Activated CD4-positive, alpha-beta memory T cell treated with anti-CD3 and anti-CD28 coated beads, Interleukin-2, amount 10 ng/mL, durations not matched to agents 7 days and 5 days (primary cell): ENCODE results near the gene ZNF598. TPM values are rescaled to one million over a fixed set of nuclear protein-coding genes. Genes with fewer than 3 reads are reported as not detected.

Source experiments
- total RNA-seq, 2 experiments: library from RNA; stranded (reverse); gene quantifications; one replicate each; pipeline ENCODE4 v1.2.3, GENCODE V29; 2021

ZNF598 gene
- total RNA-seq, 2 experiments from 2014 or later = 52.1 to 53.6 TPM

Other genes starting within 250 kb of the ZNF598 start
- gene NME3, start 238.3 kb downstream of the ZNF598 start, total RNA-seq = 10 to 100 TPM; 48.0 to 52.0 TPM
- gene EME2, start 237.0 kb downstream of the ZNF598 start, total RNA-seq = 10 to 100 TPM; 23.5 to 24.7 TPM
- gene MRPS34, start 236.7 kb downstream of the ZNF598 start, total RNA-seq = 10 to 100 TPM; 94.9 to 98.3 TPM
- 10 to 100 TPM; 46.4 to 47.7 TPM for gene SPSB3, start 227.2 kb downstream of the ZNF598 start, total RNA-seq
- gene NUBP2, start 226.9 kb downstream of the ZNF598 start, total RNA-seq = 10 to 100 TPM; 40.8 to 43.5 TPM
- gene IGFALS, start 216.1 kb downstream of the ZNF598 start, total RNA-seq = under 1 TPM in 1 of 2 experiments, not detected in 1; 0.23 TPM
- 10 to 100 TPM; 51.3 to 51.8 TPM for gene HAGH, start 183.0 kb downstream of the ZNF598 start, total RNA-seq
- 1 to 10 TPM; 7.7 to 7.9 TPM for gene FAHD1, start 182.6 kb downstream of the ZNF598 start, total RNA-seq
- under 1 TPM in 1 of 2 experiments, not detected in 1; 0.18 TPM for gene MEIOB, start 137.7 kb downstream of the ZNF598 start, total RNA-seq
- not detected for gene HS3ST6, start 91.4 kb downstream of the ZNF598 start, total RNA-seq
- 10 to 100 TPM; 17.9 TPM for gene MSRB1, start 66.6 kb downstream of the ZNF598 start, total RNA-seq
- gene RPL3L, start 55.1 kb downstream of the ZNF598 start, total RNA-seq = not detected
- 100 to 1,000 TPM; 131 to 138 TPM for gene NDUFB10, start 50.3 kb downstream of the ZNF598 start, total RNA-seq
- 1,000 to 10,000 TPM; 2,364 to 2,405 TPM for gene RPS2, start 45.0 kb downstream of the ZNF598 start, total RNA-seq
- gene RNF151, start 43.0 kb downstream of the ZNF598 start, total RNA-seq = not detected
- 10 to 100 TPM; 27.7 to 28.7 TPM for gene TBL3, start 37.8 kb downstream of the ZNF598 start, total RNA-seq
- under 1 TPM in 1 of 2 experiments, not detected in 1; 0.23 TPM for gene NOXO1, start 28.4 kb downstream of the ZNF598 start, total RNA-seq
- 10 to 100 TPM; 29.1 to 32.0 TPM for gene GFER, start 25.6 kb downstream of the ZNF598 start, total RNA-seq
- 10 to 100 TPM; 12.3 to 12.6 TPM for gene SYNGR3, start 19.9 kb downstream of the ZNF598 start, total RNA-seq
- under 1 TPM; 0.48 to 0.65 TPM for gene NPW, start 10.0 kb upstream of the ZNF598 start, total RNA-seq
- gene NHERF2, start 17.1 kb upstream of the ZNF598 start, total RNA-seq = under 1 TPM; 0.85 to 0.96 TPM
- gene NTHL1, start 38.0 kb upstream of the ZNF598 start, total RNA-seq = 10 to 100 TPM; 22.5 to 24.5 TPM
- 10 to 100 TPM; 88.4 to 90.1 TPM for gene TSC2, start 38.2 kb upstream of the ZNF598 start, total RNA-seq
- gene PKD1, start 126.1 kb upstream of the ZNF598 start, total RNA-seq = 10 to 100 TPM; 60.5 to 69.6 TPM
- 1 to 10 TPM in 1 of 2 experiments, under 1 TPM in 1; 0.83 to 1.1 TPM for gene RAB26, start 138.8 kb upstream of the ZNF598 start, total RNA-seq
- 10 to 100 TPM; 57.3 to 60.3 TPM for gene TRAF7, start 146.0 kb upstream of the ZNF598 start, total RNA-seq
- gene CASKIN1, start 186.8 kb upstream of the ZNF598 start, total RNA-seq = 1 to 10 TPM in 1 of 2 experiments, under 1 TPM in 1; 0.18 to 1.4 TPM
- gene MLST8, start 195.6 kb upstream of the ZNF598 start, total RNA-seq = 10 to 100 TPM; 32.6 to 33.7 TPM
- gene BRICD5, start 201.0 kb upstream of the ZNF598 start, total RNA-seq = 10 to 100 TPM; 10.3 to 12.5 TPM
- gene PGP, start 205.0 kb upstream of the ZNF598 start, total RNA-seq = 10 to 100 TPM; 17.9 to 19.2 TPM
- gene E4F1, start 213.8 kb upstream of the ZNF598 start, total RNA-seq = 10 to 100 TPM; 26.3 to 29.4 TPM
- 1 to 10 TPM; 2.0 to 2.3 TPM for gene DNASE1L2, start 226.6 kb upstream of the ZNF598 start, total RNA-seq
- 10 to 100 TPM; 43.0 to 44.8 TPM for gene ECI1, start 241.8 kb upstream of the ZNF598 start, total RNA-seq